HepG2 (cell line): ENCODE data around the gene P4HTM. TPM values are rescaled to one million over a fixed set of nuclear protein-coding genes. Genes with fewer than 3 reads are reported as not detected.

ENCODE experiments used
- ATAC-seq: fragments of 200-7000 bp; cut with Tn5 transposase; 3 replicates; pipeline ENCODE4 v1.9.1; 2020; ENCODE audit warnings: mild to moderate bottlenecking, moderate library complexity
- BruUV-seq: library from RNA; stranded (reverse); fragments of 400-500 nt; replicated peaks from 2 replicates; lab custom pipeline; 2021; lab: Mats Ljungman, UMichigan
- CTCF ChIA-PET: fragments of 300-600 bp; formaldehyde crosslinking; extraction: SDS; loops from one replicate; lab custom pipeline; 2021; ENCODE audit warnings: low total read pairs, inconsistent platforms, low intra/inter-chr PET ratio; lab: Yijun Ruan, JAX
- POLR2A ChIA-PET: fragments of 350-600 bp; sonication (Branson Sonifier 250); formaldehyde crosslinking; loops from one replicate; lab custom pipeline; 2020; ENCODE audit warnings: antibody characterized with exemption, inconsistent platforms; lab: Yijun Ruan, JAX
- DNase-seq: peaks from one replicate; pipeline ENCODE4 v3.0.0-alpha.2; 2015; ENCODE audit warnings: low spot score
- FAIRE-seq: peaks from 3 replicates; lab custom pipeline; 2011; peaks lifted over from hg19 to GRCh38; lab: Jason Lieb, UNC
- H2AFZ ChIP-seq: one replicate; pipeline ENCODE4 v1.6.1; 2011; ENCODE audit warnings: low read length, inconsistent platforms
- H3K27ac ChIP-seq: fragments of 300-600 bp; 3 replicates; pipeline ENCODE4 v1.8.0; 2011; ENCODE audit warnings: mixed run types, mild to moderate bottlenecking, mixed read lengths, low read length, inconsistent platforms; ENCODE audit not compliant: insufficient read depth; ENCODE audit errors: extremely low read length
- H3K27me3 ChIP-seq, 2 experiments: fragments of 200-600 bp in 1 of 2; 2 replicates in 1 of 2; 3 replicates in 1 of 2; pipeline versions ENCODE4 v1.6.0 to v1.8.0; 2011; ENCODE audit warnings: low read length in 2 of 2, mild to moderate bottlenecking in 2 of 2, moderate library complexity in 2 of 2, inconsistent platforms in 1 of 2; ENCODE audit not compliant: insufficient read depth in 2 of 2, control insufficient read depth in 1 of 2
- H3K36me3 ChIP-seq, 2 experiments: fragments of 200-600 bp in 1 of 2; replicated peaks in 1 of 2; 2 replicates in 1 of 2; 3 replicates in 1 of 2; pipeline versions ENCODE4 v1.5.1 to v1.8.0; 2011; ENCODE audit warnings: low read length in 2 of 2, inconsistent platforms in 1 of 2; ENCODE audit not compliant: insufficient read depth in 2 of 2, control insufficient read depth in 1 of 2
- H3K4me1 ChIP-seq: 2 replicates; pipeline ENCODE4 v1.5.1; 2012; ENCODE audit warnings: low read length, inconsistent platforms; ENCODE audit not compliant: insufficient read depth
- H3K4me2 ChIP-seq: 2 replicates; pipeline ENCODE4 v1.6.0; 2011; ENCODE audit warnings: low read depth, low read length, inconsistent platforms
- H3K4me3 ChIP-seq, 3 experiments: fragments of 200-600 bp in 1 of 3; sonication (generic), shearing (Covaris generic) in 1 of 3; replicated peaks in 1 of 3; 2 replicates each; pipeline ENCODE4 v1.5.1; 2011 to 2016; ENCODE audit warnings: low read length in 3 of 3, inconsistent platforms in 2 of 3, low read depth in 2 of 3, mild to moderate bottlenecking in 2 of 3, control low read depth in 1 of 3, mixed read lengths in 1 of 3; ENCODE audit not compliant: insufficient read depth in 1 of 3
- H3K79me2 ChIP-seq: one replicate; pipeline ENCODE4 v1.6.1; 2011; ENCODE audit warnings: low read length, inconsistent platforms; ENCODE audit not compliant: insufficient read depth
- H3K9ac ChIP-seq: 2 replicates; pipeline ENCODE4 v1.6.0; 2011; ENCODE audit warnings: mild to moderate bottlenecking, low read depth, low read length, inconsistent platforms; ENCODE audit not compliant: insufficient read depth
- H3K9me3 ChIP-seq: 2 replicates; pipeline ENCODE4 v1.5.1; 2012; ENCODE audit warnings: mild to moderate bottlenecking, low read length
- H4K20me1 ChIP-seq: 2 replicates; pipeline ENCODE4 v1.6.0; 2011; ENCODE audit warnings: inconsistent platforms, mild to moderate bottlenecking, low read length, moderate library complexity; ENCODE audit not compliant: insufficient read depth
- ARNTL ChIP-seq: sonication (generic); formaldehyde crosslinking; IDR thresholded peaks from 2 replicates; pipeline ENCODE4 v1.4.0; 2020; ENCODE audit warnings: mild to moderate bottlenecking, missing genetic modification reagents
- NFAT5 ChIP-seq: sonication (generic); formaldehyde crosslinking; IDR thresholded peaks from 2 replicates; pipeline ENCODE4 v1.4.0; 2020; ENCODE audit warnings: missing genetic modification reagents
- RBFOX2 ChIP-seq: fragments of 200-400 bp; formaldehyde crosslinking; IDR thresholded peaks from 2 replicates; pipeline ENCODE4 v1.6.1; 2017; ENCODE audit warnings: low read depth, mild to moderate bottlenecking, low read length
- RELA ChIP-seq: sonication (generic); formaldehyde crosslinking; IDR thresholded peaks from 2 replicates; pipeline ENCODE4 v1.4.0; 2020; ENCODE audit warnings: missing genetic modification reagents
- RFX3 ChIP-seq: IDR thresholded peaks from 2 replicates; pipeline ENCODE4 v1.6.1; 2016; ENCODE audit warnings: missing biosample characterization, missing genetic modification reagents
- ZKSCAN8 ChIP-seq: IDR thresholded peaks from 2 replicates; pipeline ENCODE4 v1.6.1; 2016; ENCODE audit warnings: borderline replicate concordance, missing genetic modification reagents, missing compliant biosample characterization
- ZNF737 ChIP-seq: sonication (generic); formaldehyde crosslinking; IDR thresholded peaks from 2 replicates; pipeline ENCODE4 v1.5.0; 2020; ENCODE audit warnings: missing genetic modification reagents, mild to moderate bottlenecking, borderline replicate concordance
- WGBS: methylation state at CpG from one replicate; pipeline ENCODE4 v1.1.6; 2017; ENCODE audit warnings: low lambda C conversion rate; 5-methylcytosine and 5-hydroxymethylcytosine counted together
- in situ Hi-C: cut with HindIII; loops from 2 replicates; pipeline ENCODE4 v1.10.0; 2017; ENCODE audit warnings: low pct_unique_long_range_greater_than_20kb; ENCODE audit not compliant: extremely low pct_ligation_motif_present
- intact Hi-C: fragments of 100-400 bp; cut with micrococcal nuclease; formaldehyde crosslinking; loops from one replicate; pipeline ENCODE4 v1.10.0; 2022; ENCODE audit not compliant: unreplicated experiment
- polyA plus RNA-seq, 8 experiments: library from polyadenylated mRNA; depleted of rRNA in 3 of 8; stranded (reverse) in 7 of 8; unstranded in 1 of 8; fragments of >200 nt; fragmentation: Illumina TruSeq in 4 of 8; extraction: Trizol in 4 of 8; gene quantifications; 2 replicates each; pipeline versions ENCODE4 v1.2.1 to v1.2.3, GENCODE V29; 2011 to 2016; ENCODE audit warnings: low read depth in 4 of 8, missing spikeins in 1 of 8, mixed read lengths in 1 of 8; ENCODE audit not compliant: insufficient read depth in 1 of 8
- total RNA-seq, 5 experiments: library from RNA; depleted of rRNA; stranded (reverse); fragments of >200 nt; fragmentation: Illumina TruSeq; extraction: Trizol; gene quantifications; 2 replicates each; pipeline ENCODE4 v1.2.3, GENCODE V29; 2016; ENCODE audit warnings: low read depth in 1 of 5
- TF ChIP-seq, protein P1 (sequence below): sonication (generic); formaldehyde crosslinking; IDR thresholded peaks from 2 replicates; pipeline ENCODE4 v1.4.0; 2020; ENCODE audit warnings: missing genetic modification reagents
- TF ChIP-seq, protein P2 (sequence below): sonication (generic); formaldehyde crosslinking; IDR thresholded peaks from 2 replicates; pipeline ENCODE4 v1.5.0; 2020; ENCODE audit warnings: missing genetic modification reagents, mild to moderate bottlenecking, borderline replicate concordance

P4HTM gene
- total and polyA plus RNA-seq, 2 of the 13 experiments (the other 11 are each of a cell fraction or from before 2014, with no cell fraction given), result 0.01 TPM; not detected in 1

DNA sequence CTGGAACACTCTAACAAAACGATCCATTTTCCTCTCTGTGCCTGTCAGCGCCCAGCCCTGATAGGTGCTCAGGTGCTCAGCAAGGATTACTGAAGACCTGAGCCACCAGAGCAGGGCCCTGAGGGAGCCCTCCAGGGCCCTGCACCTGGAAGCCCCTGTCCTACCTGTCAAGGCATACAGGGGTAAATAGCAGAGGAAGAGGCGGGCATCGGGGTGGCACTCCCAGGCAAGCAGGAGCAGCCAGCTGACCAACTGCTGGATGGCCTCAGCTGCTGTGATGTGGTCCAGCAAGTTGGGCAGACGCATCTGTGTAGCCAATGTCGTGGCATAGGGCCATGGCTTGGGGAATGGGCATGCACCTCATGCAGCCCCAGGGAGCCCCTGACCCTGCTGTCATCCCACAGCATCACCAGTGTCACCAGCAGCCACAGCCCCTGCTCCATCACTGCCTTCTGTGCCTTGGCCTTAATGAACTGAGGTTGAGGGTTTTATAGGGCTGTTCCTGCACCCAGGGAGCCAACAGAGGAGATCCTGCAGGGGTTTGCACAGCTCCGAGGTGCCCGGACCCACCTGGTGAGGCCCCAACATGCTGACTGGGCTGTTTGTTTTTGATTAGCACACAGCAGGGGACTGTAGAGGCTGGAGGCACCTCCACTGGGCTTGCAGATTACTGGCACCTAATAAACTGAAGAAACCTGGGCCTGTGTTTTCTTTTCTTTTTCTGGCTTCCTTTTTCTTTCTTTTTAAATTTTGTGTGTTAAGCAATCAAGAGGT is 9.2 kb downstream of the P4HTM start (continued):
- TF ChIP-seq, protein P1, sequence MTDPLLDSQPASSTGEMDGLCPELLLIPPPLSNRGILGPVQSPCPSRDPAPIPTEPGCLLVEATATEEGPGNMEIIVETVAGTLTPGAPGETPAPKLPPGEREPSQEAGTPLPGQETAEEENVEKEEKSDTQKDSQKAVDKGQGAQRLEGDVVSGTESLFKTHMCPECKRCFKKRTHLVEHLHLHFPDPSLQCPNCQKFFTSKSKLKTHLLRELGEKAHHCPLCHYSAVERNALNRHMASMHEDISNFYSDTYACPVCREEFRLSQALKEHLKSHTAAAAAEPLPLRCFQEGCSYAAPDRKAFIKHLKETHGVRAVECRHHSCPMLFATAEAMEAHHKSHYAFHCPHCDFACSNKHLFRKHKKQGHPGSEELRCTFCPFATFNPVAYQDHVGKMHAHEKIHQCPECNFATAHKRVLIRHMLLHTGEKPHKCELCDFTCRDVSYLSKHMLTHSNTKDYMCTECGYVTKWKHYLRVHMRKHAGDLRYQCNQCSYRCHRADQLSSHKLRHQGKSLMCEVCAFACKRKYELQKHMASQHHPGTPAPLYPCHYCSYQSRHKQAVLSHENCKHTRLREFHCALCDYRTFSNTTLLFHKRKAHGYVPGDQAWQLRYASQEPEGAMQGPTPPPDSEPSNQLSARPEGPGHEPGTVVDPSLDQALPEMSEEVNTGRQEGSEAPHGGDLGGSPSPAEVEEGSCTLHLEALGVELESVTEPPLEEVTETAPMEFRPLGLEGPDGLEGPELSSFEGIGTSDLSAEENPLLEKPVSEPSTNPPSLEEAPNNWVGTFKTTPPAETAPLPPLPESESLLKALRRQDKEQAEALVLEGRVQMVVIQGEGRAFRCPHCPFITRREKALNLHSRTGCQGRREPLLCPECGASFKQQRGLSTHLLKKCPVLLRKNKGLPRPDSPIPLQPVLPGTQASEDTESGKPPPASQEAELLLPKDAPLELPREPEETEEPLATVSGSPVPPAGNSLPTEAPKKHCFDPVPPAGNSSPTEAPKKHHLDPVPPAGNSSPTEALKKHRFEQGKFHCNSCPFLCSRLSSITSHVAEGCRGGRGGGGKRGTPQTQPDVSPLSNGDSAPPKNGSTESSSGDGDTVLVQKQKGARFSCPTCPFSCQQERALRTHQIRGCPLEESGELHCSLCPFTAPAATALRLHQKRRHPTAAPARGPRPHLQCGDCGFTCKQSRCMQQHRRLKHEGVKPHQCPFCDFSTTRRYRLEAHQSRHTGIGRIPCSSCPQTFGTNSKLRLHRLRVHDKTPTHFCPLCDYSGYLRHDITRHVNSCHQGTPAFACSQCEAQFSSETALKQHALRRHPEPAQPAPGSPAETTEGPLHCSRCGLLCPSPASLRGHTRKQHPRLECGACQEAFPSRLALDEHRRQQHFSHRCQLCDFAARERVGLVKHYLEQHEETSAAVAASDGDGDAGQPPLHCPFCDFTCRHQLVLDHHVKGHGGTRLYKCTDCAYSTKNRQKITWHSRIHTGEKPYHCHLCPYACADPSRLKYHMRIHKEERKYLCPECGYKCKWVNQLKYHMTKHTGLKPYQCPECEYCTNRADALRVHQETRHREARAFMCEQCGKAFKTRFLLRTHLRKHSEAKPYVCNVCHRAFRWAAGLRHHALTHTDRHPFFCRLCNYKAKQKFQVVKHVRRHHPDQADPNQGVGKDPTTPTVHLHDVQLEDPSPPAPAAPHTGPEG (CRISPR knock-in tag), result no peak

DNA sequence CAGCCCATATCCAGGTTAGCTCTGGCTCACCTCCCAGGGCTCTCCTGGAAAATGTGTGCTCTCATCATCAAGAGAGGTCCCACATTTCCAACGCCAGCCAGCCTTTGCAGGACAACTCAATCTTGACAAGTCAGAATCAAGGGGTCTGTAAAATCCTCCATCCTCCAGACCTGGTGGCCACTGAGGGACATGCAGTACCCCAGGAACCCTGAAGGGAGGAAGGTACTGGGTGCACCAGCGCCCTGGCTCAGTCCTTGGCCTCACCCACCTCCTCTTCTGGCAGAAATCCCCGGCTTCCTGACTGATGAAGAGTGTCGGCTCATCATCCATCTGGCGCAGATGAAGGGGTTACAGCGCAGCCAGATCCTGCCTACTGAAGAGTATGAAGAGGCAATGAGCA is 11.1 kb downstream of the P4HTM start:
- Histone ChIP-seq H3K9ac (no peak overlapping the region), H3K4me2 (no peak overlapping the region), H3K79me2 (no peaks in the 10 kb centered on the region), H3K27ac (no peak overlapping the region), H3K27me3 (no peaks in the 10 kb centered on the region), H3K36me3 (no peaks in the 10 kb centered on the region), H2AFZ (no peak overlapping the region), H4K20me1 (no peaks in the 10 kb centered on the region), H3K9me3 (no peaks in the 10 kb centered on the region), H3K4me3 (no peak overlapping the region), H3K4me1 (peaks cover 92% of the 10 kb centered on the region)
- ChIA-PET POLR2A (interaction anchor here (0.7 to 1.4 kb wide), 2 partner anchors 19 to 28 kb away, joined by 3 to 4 read pairs; partner anchors contain the start of gene IMPDH2), CTCF (no interaction called here)
- 89% methylated on average over 5 of the region's 6 CpGs for WGBS
- DNase-seq (no peak), FAIRE-seq (no peak), ATAC-seq (peak; percentile 19; the same call in 1 of the 3 replicates)
- TF ChIP-seq ZKSCAN8 (CRISPR knock-in tag) (no peak), ZNF737 (CRISPR knock-in tag) (no peak), RFX3 (CRISPR knock-in tag) (no peak), NFAT5 (CRISPR knock-in tag) (no peak), RBFOX2 (no peak), ARNTL (no peak), RELA (CRISPR knock-in tag) (no peak)
- TF ChIP-seq, protein P2, sequence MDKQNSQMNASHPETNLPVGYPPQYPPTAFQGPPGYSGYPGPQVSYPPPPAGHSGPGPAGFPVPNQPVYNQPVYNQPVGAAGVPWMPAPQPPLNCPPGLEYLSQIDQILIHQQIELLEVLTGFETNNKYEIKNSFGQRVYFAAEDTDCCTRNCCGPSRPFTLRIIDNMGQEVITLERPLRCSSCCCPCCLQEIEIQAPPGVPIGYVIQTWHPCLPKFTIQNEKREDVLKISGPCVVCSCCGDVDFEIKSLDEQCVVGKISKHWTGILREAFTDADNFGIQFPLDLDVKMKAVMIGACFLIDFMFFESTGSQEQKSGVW (CRISPR knock-in tag), result no peak
- intact Hi-C loops, result no loop called here
- BruUV-seq, result no TSS peak
- in situ Hi-C loops, result no loop called here
